K562 (cell line): ENCODE data around the gene LRMDA. TPM values are rescaled to one million over a fixed set of nuclear protein-coding genes. Genes with fewer than 3 reads are reported as not detected.

Experiments
- ATAC-seq: fragments of 200-7000 bp; cut with Tn5 transposase; 3 replicates; pipeline ENCODE4 v1.9.1; 2020; ENCODE audit warnings: moderate library complexity
- BruUV-seq: library from RNA; stranded (reverse); fragments of 400-500 nt; replicated peaks from 2 replicates; lab custom pipeline; 2021; lab: Mats Ljungman, UMichigan
- CTCF ChIA-PET: fragments of 300-600 bp; formaldehyde crosslinking; extraction: SDS; loops from one replicate; lab custom pipeline; 2021; ENCODE audit warnings: low intra/inter-chr PET ratio; lab: Yijun Ruan, JAX
- POLR2A ChIA-PET: fragments of 300-600, 350-650 bp; sonication (Branson Sonifier 250); formaldehyde crosslinking; extraction: SDS; loops from one replicate; lab custom pipeline; 2021; ENCODE audit warnings: antibody characterized with exemption, inconsistent platforms; lab: Yijun Ruan, JAX
- DNase-seq, 4 experiments: peaks; one replicate each; pipeline versions ENCODE4 v3.0.0 to v3.0.0-alpha.2; 2011 to 2018; ENCODE audit warnings: low spot score in 3 of 4, mixed read lengths in 3 of 4; ENCODE audit errors: extremely low read depth in 1 of 4
- FAIRE-seq: peaks from 2 replicates; lab custom pipeline; 2011; peaks lifted over from hg19 to GRCh38; lab: Jason Lieb, UNC
- H2AFZ ChIP-seq: 2 replicates; pipeline ENCODE4 v1.6.0; 2011; ENCODE audit warnings: low read depth, low read length, control low read depth, inconsistent platforms
- H3K27ac ChIP-seq: fragments of 200-600 bp; 3 replicates; pipeline ENCODE4 v1.8.0; 2011; ENCODE audit warnings: low read depth, mild to moderate bottlenecking, control low read depth, inconsistent platforms, low read length, moderate library complexity, mixed read lengths; ENCODE audit errors: extremely low read depth
- H3K27me3 ChIP-seq, 2 experiments: fragments of 300-600 bp in 1 of 2; 2 replicates in 1 of 2; 3 replicates in 1 of 2; pipeline versions ENCODE4 v1.6.0 to v1.8.0; 2011; ENCODE audit warnings: inconsistent platforms in 2 of 2, low read length in 2 of 2, mild to moderate bottlenecking in 1 of 2, mixed read lengths in 1 of 2, moderate library complexity in 1 of 2; ENCODE audit not compliant: control insufficient read depth in 2 of 2, insufficient read depth in 2 of 2
- H3K36me3 ChIP-seq: fragments of 300-600 bp; 3 replicates; pipeline ENCODE4 v1.8.0; 2011; ENCODE audit warnings: mild to moderate bottlenecking, low read length, inconsistent platforms; ENCODE audit not compliant: control insufficient read depth, insufficient read depth
- H3K4me1 ChIP-seq, 2 experiments: fragments of 200-600 bp in 1 of 2; replicated peaks in 1 of 2; 2 replicates in 1 of 2; 3 replicates in 1 of 2; pipeline versions ENCODE4 v1.5.1 to v1.8.0; 2011; ENCODE audit warnings: inconsistent platforms in 2 of 2, low read length in 2 of 2, mild to moderate bottlenecking in 1 of 2, mixed read lengths in 1 of 2, moderate library complexity in 1 of 2; ENCODE audit not compliant: control insufficient read depth in 2 of 2, insufficient read depth in 2 of 2
- H3K4me2 ChIP-seq: 2 replicates; pipeline ENCODE4 v1.6.1; 2011; ENCODE audit warnings: low read length, control low read depth, inconsistent platforms, mixed read lengths; ENCODE audit not compliant: insufficient read depth
- H3K4me3 ChIP-seq: fragments of 200-600 bp; sonication (generic), shearing (Covaris generic); 2 replicates; pipeline ENCODE4 v1.5.1; 2016; ENCODE audit warnings: control low read depth, inconsistent platforms
- H3K79me2 ChIP-seq: fragments of 200-600 bp; 3 replicates; pipeline ENCODE4 v1.8.0; 2011; ENCODE audit warnings: low read length, inconsistent platforms; ENCODE audit not compliant: control insufficient read depth, insufficient read depth
- H3K9ac ChIP-seq, 2 experiments: 2 replicates each; pipeline versions ENCODE4 v1.6.0 to v1.6.1; 2011; ENCODE audit warnings: low read depth in 2 of 2, low read length in 2 of 2, control low read depth in 1 of 2, inconsistent platforms in 1 of 2, mild to moderate bottlenecking in 1 of 2, mixed read lengths in 1 of 2; ENCODE audit not compliant: insufficient read depth in 1 of 2
- H3K9me1 ChIP-seq: one replicate; pipeline ENCODE4 v1.6.0; 2011; ENCODE audit warnings: inconsistent platforms, mild to moderate bottlenecking, low read length, moderate library complexity; ENCODE audit not compliant: control insufficient read depth, insufficient read depth
- H3K9me3 ChIP-seq: replicated peaks from 2 replicates; pipeline ENCODE4 v1.5.1; 2011; ENCODE audit warnings: low read depth, low read length, inconsistent platforms; ENCODE audit not compliant: control insufficient read depth, insufficient read depth
- H4K20me1 ChIP-seq: replicated peaks from 2 replicates; pipeline ENCODE4 v1.6.1; 2011; ENCODE audit warnings: low read length, inconsistent platforms, mixed read lengths; ENCODE audit not compliant: control insufficient read depth, insufficient read depth
- ATF1 ChIP-seq, 2 experiments: fragments of 450-650 bp in 1 of 2; IDR thresholded peaks; 2 replicates each; pipeline ENCODE4 v1.6.1; 2016; ENCODE audit warnings: missing compliant biosample characterization in 1 of 2, missing genetic modification characterization in 1 of 2
- FOXM1 ChIP-seq, 2 experiments: fragments of 450-650 bp in 1 of 2; sonication (generic) in 1 of 2; formaldehyde crosslinking in 1 of 2; IDR thresholded peaks; 2 replicates each; pipeline versions ENCODE4 v1.6.1 to v1.9.0; 2017 to 2022; ENCODE audit warnings: low read depth in 2 of 2, mild to moderate bottlenecking in 2 of 2, missing genetic modification reagents in 1 of 2, moderate library complexity in 1 of 2
- FUS ChIP-seq: fragments of 200-400 bp; formaldehyde crosslinking; optimal IDR thresholded peaks from 2 replicates; pipeline ENCODE3; 2017; ENCODE audit warnings: low read depth, low read length
- GATAD2B ChIP-seq: fragments of 450-650 bp; IDR thresholded peaks from 2 replicates; pipeline ENCODE4 v1.6.1; 2017; ENCODE audit warnings: mild to moderate bottlenecking, borderline replicate concordance
- HSF4 ChIP-seq: fragments of 250-450 bp; sonication (Bioruptor Pico); IDR thresholded peaks from 2 replicates; pipeline ENCODE4 v2.1.2; 2022; ENCODE audit warnings: mild to moderate bottlenecking, moderate library complexity, borderline replicate concordance
- IFI16 ChIP-seq: fragments of 250-450 bp; sonication (Bioruptor Pico); IDR thresholded peaks from 2 replicates; pipeline ENCODE4 v2.1.2; 2022; ENCODE audit warnings: mild to moderate bottlenecking, inconsistent platforms
- JUNB ChIP-seq: fragments of 450-650 bp; formaldehyde crosslinking; conservative IDR thresholded peaks from 2 replicates; pipeline ENCODE4 v1.4.0; 2020; ENCODE audit warnings: mild to moderate bottlenecking
- NBN ChIP-seq: fragments of 450-650 bp; IDR thresholded peaks from 2 replicates; pipeline ENCODE4 v1.6.1; 2016; ENCODE audit warnings: low read depth, mild to moderate bottlenecking
- PHTF2 ChIP-seq: fragments of 250-450 bp; sonication (Bioruptor Pico); IDR thresholded peaks from 2 replicates; pipeline ENCODE4 v1.5.0; 2021; ENCODE audit warnings: mild to moderate bottlenecking
- POLR2AphosphoS2 ChIP-seq: IDR thresholded peaks from 2 replicates; pipeline ENCODE4 v1.6.1; 2012; ENCODE audit warnings: low read length, improper control_type of control experiment
- PRMT5 ChIP-seq: sonication (generic); formaldehyde crosslinking; IDR thresholded peaks from 2 replicates; pipeline ENCODE4 v1.5.0; 2020; ENCODE audit warnings: missing genetic modification reagents
- SMAD2 ChIP-seq: fragments of 150-350 bp; IDR thresholded peaks from 2 replicates; pipeline ENCODE4 v1.6.1; 2014; ENCODE audit warnings: low read depth, mild to moderate bottlenecking, low read length
- SREBF1 ChIP-seq: fragments of 150-350 bp; IDR thresholded peaks from 2 replicates; pipeline ENCODE4 v1.6.1; 2014; ENCODE audit warnings: antibody characterized with exemption, low read depth, low read length, borderline replicate concordance
- TARDBP ChIP-seq: fragments of 450-650 bp; IDR thresholded peaks from 2 replicates; pipeline ENCODE4 v1.6.1; 2016
- ZNF274 ChIP-seq: IDR thresholded peaks from 2 replicates; pipeline ENCODE4 v1.6.1; 2011; ENCODE audit warnings: low read depth, mild to moderate bottlenecking, low read length, moderate library complexity, borderline replicate concordance
- ZNF384 ChIP-seq: IDR thresholded peaks from 2 replicates; pipeline ENCODE4 v1.6.1; 2012; ENCODE audit warnings: low read depth, low read length, improper control_type of control experiment
- ZNF778 ChIP-seq: fragments of 450-650 bp; formaldehyde crosslinking; IDR thresholded peaks from 2 replicates; pipeline ENCODE4 v1.4.0; 2020; ENCODE audit warnings: mild to moderate bottlenecking, moderate library complexity
- WGBS: fragments of 100-300 bp; shearing (Covaris generic); methylation state at CpG from one replicate; pipeline ENCODE4 v1.1.6; 2016; ENCODE audit warnings: low coverage, mixed read lengths; ENCODE audit not compliant: insufficient coverage; ENCODE audit errors: missing lambda C conversion rate; 5-methylcytosine and 5-hydroxymethylcytosine counted together
- in situ Hi-C: fragments of 300-500 bp; cut with MboI; formaldehyde crosslinking; loops from 4 replicates; pipeline ENCODE4 v1.15.0; 2018; ENCODE audit warnings: inconsistent platforms, mixed read lengths
- intact Hi-C: fragments of 100-400 bp; cut with micrococcal nuclease; formaldehyde crosslinking; loops from 2 replicates; pipeline ENCODE4 v1.14.2; 2022
- polyA plus RNA-seq, 8 experiments: library from polyadenylated mRNA; depleted of rRNA in 4 of 8; stranded (reverse) in 5 of 8; unstranded in 3 of 8; fragments of >200 nt; fragmentation: Nextera tagmentation in 2 of 8; fragmentation: Illumina TruSeq in 1 of 8; extraction: Ambion mirVana in 2 of 8; extraction: Trizol in 1 of 8; gene quantifications; 2 replicates each; pipeline versions ENCODE4 v1.2.1 to v1.2.3, GENCODE V29; 2011 to 2014; ENCODE audit warnings: inconsistent platforms in 1 of 8, missing spikeins in 1 of 8
- total RNA-seq, 7 experiments: library from RNA; depleted of rRNA in 6 of 7; stranded (reverse); fragments of >200 nt in 6 of 7; fragmentation: Illumina TruSeq in 2 of 7; extraction: Trizol in 2 of 7; gene quantifications; 2 replicates each; pipeline versions ENCODE4 v1.2.1 to v1.2.3, GENCODE V29; 2011 to 2021; ENCODE audit warnings: low replicate concordance in 1 of 7
- TF ChIP-seq, protein P1 (sequence below): fragments of 250-450 bp; sonication (Bioruptor Pico); IDR thresholded peaks from 2 replicates; pipeline ENCODE4 v1.8.0; 2021; ENCODE audit warnings: moderate library complexity, mild to moderate bottlenecking, inconsistent platforms

Gene LRMDA
- total and polyA plus RNA-seq, 9 of the 15 experiments (the other 6 are each of a cell fraction or from before 2014, with no cell fraction given): 0.25 TPM; not detected in 8

- in situ Hi-C loops: no loop called here
- FAIRE-seq: no peak
- Histone ChIP-seq H3K4me1 (no peaks in the 10 kb centered on the region; a peak in 1 of 5 replicates), H3K9me1 (no peaks in the 10 kb centered on the region), H3K27ac (no peak overlapping the region), H3K9me3 (no peaks in the 10 kb centered on the region), H4K20me1 (no peaks in the 10 kb centered on the region), H3K9ac (no peak overlapping the region), H3K36me3 (no peaks in the 10 kb centered on the region), H2AFZ (no peak overlapping the region), H3K4me3 (no peak overlapping the region), H3K27me3 (no peaks in the 10 kb centered on the region), H3K4me2 (no peak overlapping the region), H3K79me2 (no peaks in the 10 kb centered on the region)
- POLR2A ChIA-PET: no interaction called here
- TF ChIP-seq SREBF1 (no peak), SMAD2 (no peak)
- intact Hi-C loops: no loop called here
- ATAC-seq: no peak
- DNase-seq: no peak
- BruUV-seq: no TSS peak
- 1% methylated on average over 6 of the region's 6 CpGs for WGBS
- CTCF ChIA-PET: no interaction called here
These were observed 215.5 kb downstream of the LRMDA start for GRCh38 chr10:75646916-75647315.

GRCh38 chr10:75647675-75648074, 216.3 kb downstream of the LRMDA start:
- H3K27me3 ChIP-seq: no peaks in the 10 kb centered on the region
- no peaks in the 10 kb centered on the region for H3K79me2 ChIP-seq
- H3K9ac ChIP-seq: no peak overlapping the region
- in situ Hi-C loops (no loop called here), intact Hi-C loops (no loop called here)
- H3K27ac ChIP-seq: no peak overlapping the region
- ChIA-PET POLR2A (no interaction called here), CTCF (no interaction called here)
- H3K4me2 ChIP-seq: no peak overlapping the region
- H4K20me1 ChIP-seq: no peaks in the 10 kb centered on the region
- H3K9me3 ChIP-seq: no peaks in the 10 kb centered on the region
- DNase-seq (no peak), ATAC-seq (no peak), FAIRE-seq (no peak)
- no peaks in the 10 kb centered on the region for H3K9me1 ChIP-seq
- 6% methylated on average over 3 of the region's 3 CpGs for WGBS
- H3K4me1 ChIP-seq: no peaks in the 10 kb centered on the region; a peak in 1 of 5 replicates
- H3K4me3 ChIP-seq: no peak overlapping the region
- H3K36me3 ChIP-seq: no peaks in the 10 kb centered on the region
- no TSS peak for BruUV-seq
- no peak overlapping the region for H2AFZ ChIP-seq
- TF ChIP-seq JUNB (CRISPR knock-in tag) (no peak), TARDBP (no peak), PRMT5 (CRISPR knock-in tag) (no peak), NBN (no peak), HSF4 (CRISPR knock-in tag) (no peak), GATAD2B (no peak), FOXM1 (IDR thresholded peaks at IDR 0.05; ENCODE audit: low read depth) (no peak), FOXM1 (CRISPR knock-in tag; IDR thresholded peaks at IDR 0.05; ENCODE audit: low read depth) (no peak), POLR2AphosphoS2 (no peak), ZNF778 (CRISPR knock-in tag) (no peak), PHTF2 (no peak), IFI16 (CRISPR knock-in tag) (no peak), ZNF274 (no peak), FUS (no peak), ATF1 (CRISPR knock-in tag; IDR thresholded peaks at IDR 0.05) (no peak), ATF1 (tag; IDR thresholded peaks at IDR 0.05) (no peak), ZNF384 (no peak)
- TF ChIP-seq, protein P1, sequence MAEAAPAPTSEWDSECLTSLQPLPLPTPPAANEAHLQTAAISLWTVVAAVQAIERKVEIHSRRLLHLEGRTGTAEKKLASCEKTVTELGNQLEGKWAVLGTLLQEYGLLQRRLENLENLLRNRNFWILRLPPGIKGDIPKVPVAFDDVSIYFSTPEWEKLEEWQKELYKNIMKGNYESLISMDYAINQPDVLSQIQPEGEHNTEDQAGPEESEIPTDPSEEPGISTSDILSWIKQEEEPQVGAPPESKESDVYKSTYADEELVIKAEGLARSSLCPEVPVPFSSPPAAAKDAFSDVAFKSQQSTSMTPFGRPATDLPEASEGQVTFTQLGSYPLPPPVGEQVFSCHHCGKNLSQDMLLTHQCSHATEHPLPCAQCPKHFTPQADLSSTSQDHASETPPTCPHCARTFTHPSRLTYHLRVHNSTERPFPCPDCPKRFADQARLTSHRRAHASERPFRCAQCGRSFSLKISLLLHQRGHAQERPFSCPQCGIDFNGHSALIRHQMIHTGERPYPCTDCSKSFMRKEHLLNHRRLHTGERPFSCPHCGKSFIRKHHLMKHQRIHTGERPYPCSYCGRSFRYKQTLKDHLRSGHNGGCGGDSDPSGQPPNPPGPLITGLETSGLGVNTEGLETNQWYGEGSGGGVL (CRISPR knock-in tag): no peak
